K562 (cell line): ENCODE results near the gene RUNDC1. TPM values are rescaled to one million over a fixed set of nuclear protein-coding genes. Genes with fewer than 3 reads are reported as not detected.

Experiments
- BMI1 ChIP-seq: fragments of 150-350 bp; IDR thresholded peaks from 2 replicates; pipeline ENCODE4 v1.6.1; 2014; ENCODE audit warnings: low read length
- CHD1 ChIP-seq: fragments of 200-600 bp; sonication (generic); IDR thresholded peaks from one replicate; pipeline ENCODE4 v1.6.1; 2012; ENCODE audit warnings: mild to moderate bottlenecking, moderate library complexity, low read length, inconsistent platforms
- CTCF ChIP-seq, 3 experiments: IDR thresholded peaks in 2 of 3; conservative IDR thresholded peaks in 1 of 3; 2 replicates each; pipeline ENCODE4 v1.5.1; 2011 to 2012; ENCODE audit warnings: low read length in 3 of 3, mild to moderate bottlenecking in 3 of 3, control low read depth in 2 of 3, improper control_type of control experiment in 1 of 3, inconsistent platforms in 1 of 3, low read depth in 1 of 3, mixed read lengths in 1 of 3, moderate library complexity in 1 of 3; ENCODE audit not compliant: insufficient read depth in 2 of 3
- CUX1 ChIP-seq: fragments of 200-800 bp; sonication (Bioruptor generic); IDR thresholded peaks from 2 replicates; pipeline ENCODE4 v1.6.1; 2016; ENCODE audit warnings: missing genetic modification characterization, missing compliant biosample characterization
- FUS ChIP-seq: fragments of 200-400 bp; formaldehyde crosslinking; optimal IDR thresholded peaks from 2 replicates; pipeline ENCODE3; 2017; ENCODE audit warnings: low read depth, low read length
- MCM3 ChIP-seq: fragments of 450-650 bp; IDR thresholded peaks from 2 replicates; pipeline ENCODE4 v1.6.1; 2016
- NFRKB ChIP-seq: fragments of 450-650 bp; IDR thresholded peaks from 2 replicates; pipeline ENCODE4 v1.6.1; 2016; ENCODE audit warnings: low read depth
- POLR2G ChIP-seq: fragments of 200-400 bp; formaldehyde crosslinking; IDR thresholded peaks from 2 replicates; pipeline ENCODE4 v1.6.1; 2017; ENCODE audit warnings: low read depth, mild to moderate bottlenecking, antibody characterized with exemption, low read length, moderate library complexity
- PRMT5 ChIP-seq: sonication (generic); formaldehyde crosslinking; IDR thresholded peaks from 2 replicates; pipeline ENCODE4 v1.5.0; 2020; ENCODE audit warnings: missing genetic modification reagents
- SIN3B ChIP-seq: fragments of 450-650 bp; IDR thresholded peaks from 2 replicates; pipeline ENCODE4 v1.6.1; 2017; ENCODE audit warnings: low read depth, mild to moderate bottlenecking, moderate library complexity
- ZKSCAN8 ChIP-seq: fragments of 200-800 bp; sonication (Bioruptor generic); IDR thresholded peaks from 2 replicates; pipeline ENCODE4 v1.6.1; 2016; ENCODE audit warnings: missing genetic modification characterization, missing compliant biosample characterization
- ZNF217 ChIP-seq: sonication (generic); formaldehyde crosslinking; IDR thresholded peaks from 2 replicates; pipeline ENCODE4 v1.8.0; 2022; ENCODE audit warnings: mild to moderate bottlenecking, missing genetic modification reagents
- ZNF24 ChIP-seq: fragments of 450-650 bp; IDR thresholded peaks from 2 replicates; pipeline ENCODE4 v1.6.1; 2016
- polyA plus RNA-seq, 8 experiments: library from polyadenylated mRNA; depleted of rRNA in 4 of 8; stranded (reverse) in 5 of 8; unstranded in 3 of 8; fragments of >200 nt; fragmentation: Nextera tagmentation in 2 of 8; fragmentation: Illumina TruSeq in 1 of 8; extraction: Ambion mirVana in 2 of 8; extraction: Trizol in 1 of 8; gene quantifications; 2 replicates each; pipeline versions ENCODE4 v1.2.1 to v1.2.3, GENCODE V29; 2011 to 2014; ENCODE audit warnings: inconsistent platforms in 1 of 8, missing spikeins in 1 of 8
- total RNA-seq, 7 experiments: library from RNA; depleted of rRNA in 6 of 7; stranded (reverse); fragments of >200 nt in 6 of 7; fragmentation: Illumina TruSeq in 2 of 7; extraction: Trizol in 2 of 7; gene quantifications; 2 replicates each; pipeline versions ENCODE4 v1.2.1 to v1.2.3, GENCODE V29; 2011 to 2021; ENCODE audit warnings: low replicate concordance in 1 of 7
- TF ChIP-seq, protein P1 (sequence below): fragments of 450-650 bp; IDR thresholded peaks from 2 replicates; pipeline ENCODE4 v1.6.1; 2014; ENCODE audit warnings: low read depth, mild to moderate bottlenecking, moderate library complexity, borderline replicate concordance
- TF ChIP-seq, protein P2 (sequence below): fragments of 250-450 bp; sonication (Bioruptor Pico); IDR thresholded peaks from 2 replicates; pipeline ENCODE4 v1.4.0; 2020
- TF ChIP-seq, protein P3 (sequence below): fragments of 450-650 bp; IDR thresholded peaks from 2 replicates; pipeline ENCODE4 v1.6.1; 2016; ENCODE audit warnings: missing biosample characterization, missing genetic modification characterization

Gene RUNDC1
- total and polyA plus RNA-seq, 9 of the 15 experiments (the other 6 are each of a cell fraction or from before 2014, with no cell fraction given), result 3.4 to 12.6 (median 9.4) TPM

GRCh38 chr17:42997984-42998938 is 17.9 kb downstream of the RUNDC1 start, which contains the start of gene RPL27 (continued):
- TF ChIP-seq CUX1, result no peak
- TF ChIP-seq, protein P1, sequence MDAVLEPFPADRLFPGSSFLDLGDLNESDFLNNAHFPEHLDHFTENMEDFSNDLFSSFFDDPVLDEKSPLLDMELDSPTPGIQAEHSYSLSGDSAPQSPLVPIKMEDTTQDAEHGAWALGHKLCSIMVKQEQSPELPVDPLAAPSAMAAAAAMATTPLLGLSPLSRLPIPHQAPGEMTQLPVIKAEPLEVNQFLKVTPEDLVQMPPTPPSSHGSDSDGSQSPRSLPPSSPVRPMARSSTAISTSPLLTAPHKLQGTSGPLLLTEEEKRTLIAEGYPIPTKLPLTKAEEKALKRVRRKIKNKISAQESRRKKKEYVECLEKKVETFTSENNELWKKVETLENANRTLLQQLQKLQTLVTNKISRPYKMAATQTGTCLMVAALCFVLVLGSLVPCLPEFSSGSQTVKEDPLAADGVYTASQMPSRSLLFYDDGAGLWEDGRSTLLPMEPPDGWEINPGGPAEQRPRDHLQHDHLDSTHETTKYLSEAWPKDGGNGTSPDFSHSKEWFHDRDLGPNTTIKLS, result peak; percentile 98
- TF ChIP-seq MCM3, result no peak
- no peak for TF ChIP-seq BMI1
- TF ChIP-seq NFRKB, result peak; percentile 63; the same call in 1 of the 2 replicates
- no peak for TF ChIP-seq FUS
- TF ChIP-seq ZNF24, result peak; percentile 79; the same call in 1 of the 2 replicates
- TF ChIP-seq, protein P2, sequence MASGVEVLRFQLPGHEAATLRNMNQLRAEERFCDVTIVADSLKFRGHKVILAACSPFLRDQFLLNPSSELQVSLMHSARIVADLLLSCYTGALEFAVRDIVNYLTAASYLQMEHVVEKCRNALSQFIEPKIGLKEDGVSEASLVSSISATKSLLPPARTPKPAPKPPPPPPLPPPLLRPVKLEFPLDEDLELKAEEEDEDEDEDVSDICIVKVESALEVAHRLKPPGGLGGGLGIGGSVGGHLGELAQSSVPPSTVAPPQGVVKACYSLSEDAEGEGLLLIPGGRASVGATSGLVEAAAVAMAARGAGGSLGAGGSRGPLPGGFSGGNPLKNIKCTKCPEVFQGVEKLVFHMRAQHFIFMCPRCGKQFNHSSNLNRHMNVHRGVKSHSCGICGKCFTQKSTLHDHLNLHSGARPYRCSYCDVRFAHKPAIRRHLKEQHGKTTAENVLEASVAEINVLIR, result peak; percentile 89
- no peak for TF ChIP-seq ZKSCAN8 (CRISPR knock-in tag)
- peak; percentile 95 for TF ChIP-seq POLR2G
- TF ChIP-seq CTCF (IDR thresholded peaks at IDR 0.05 in 2 of 3, conservative IDR thresholded peaks at IDR 0.05 in 1 of 3; ENCODE audit: insufficient read depth in 2 of 3, low read depth in 1 of 3, low read length in 3 of 3), result peak; percentile 92 to 96 (median 95)
- TF ChIP-seq CHD1, result peak; percentile 91
- TF ChIP-seq SIN3B, result peak; percentile 41; the same call in 1 of the 2 replicates
- TF ChIP-seq, protein P3, sequence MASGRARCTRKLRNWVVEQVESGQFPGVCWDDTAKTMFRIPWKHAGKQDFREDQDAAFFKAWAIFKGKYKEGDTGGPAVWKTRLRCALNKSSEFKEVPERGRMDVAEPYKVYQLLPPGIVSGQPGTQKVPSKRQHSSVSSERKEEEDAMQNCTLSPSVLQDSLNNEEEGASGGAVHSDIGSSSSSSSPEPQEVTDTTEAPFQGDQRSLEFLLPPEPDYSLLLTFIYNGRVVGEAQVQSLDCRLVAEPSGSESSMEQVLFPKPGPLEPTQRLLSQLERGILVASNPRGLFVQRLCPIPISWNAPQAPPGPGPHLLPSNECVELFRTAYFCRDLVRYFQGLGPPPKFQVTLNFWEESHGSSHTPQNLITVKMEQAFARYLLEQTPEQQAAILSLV (tag), result 0 out of 2 replicates have a peak, but pooled peaks have one; percentile 15
- no peak for TF ChIP-seq PRMT5
- TF ChIP-seq ZNF217 (CRISPR knock-in tag), result no peak
